Lower leg skin (tissue), 3 donors: ENCODE data around the gene PAOX.

Experiments used
- CTCF ChIP-seq, 3 donors: fragments of 450-650 bp; IDR thresholded peaks; one replicate each; pipeline ENCODE4 v1.5.1; 2016; ENCODE audit warnings: antibody characterized with exemption in 3 of 3, mild to moderate bottlenecking in 3 of 3, moderate library complexity in 2 of 3
- POLR2A ChIP-seq, 2 donors: fragments of 450-650 bp; IDR thresholded peaks; one replicate each; pipeline ENCODE4 v1.6.1; 2016 to 2017; ENCODE audit warnings: antibody characterized with exemption in 2 of 2, mild to moderate bottlenecking in 1 of 2, moderate library complexity in 1 of 2

DNA sequence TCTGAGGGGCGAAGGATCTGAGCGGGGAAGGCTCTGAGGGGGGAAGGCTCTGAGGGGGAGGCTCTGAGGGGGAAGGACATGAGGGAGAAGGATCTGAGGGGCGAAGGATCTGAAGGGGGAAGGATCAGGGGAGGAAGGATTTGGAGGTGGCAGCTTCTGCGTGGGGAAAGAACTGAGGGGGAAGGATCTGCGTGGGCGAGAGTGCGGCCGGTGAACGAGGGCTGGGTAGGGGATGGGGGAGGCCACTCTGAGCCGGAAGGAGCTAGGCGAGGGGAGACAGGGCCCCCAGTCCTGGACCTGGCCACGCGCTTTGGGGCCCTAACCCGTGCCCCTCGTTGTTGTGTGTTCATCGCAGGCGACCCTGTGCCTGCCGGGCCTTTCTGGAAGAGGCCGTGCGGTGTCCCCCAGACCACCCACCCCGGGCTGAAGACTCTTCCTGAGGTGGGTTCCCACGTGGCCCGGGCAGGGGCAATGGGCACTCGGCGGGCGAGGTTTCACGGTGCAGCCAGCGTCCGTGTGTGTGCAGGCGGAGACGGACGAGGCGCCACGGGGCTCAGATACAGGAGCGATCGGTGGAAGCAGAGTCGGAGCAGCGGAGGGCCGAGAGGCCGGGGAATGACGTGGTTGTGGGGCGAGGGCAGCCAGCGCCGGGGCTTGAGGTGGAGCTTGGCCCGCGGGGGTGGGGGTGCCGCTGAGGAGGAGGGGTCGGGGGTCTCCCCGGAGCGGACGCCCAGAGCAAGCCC is 44.4 kb upstream of the PAOX start:
- no peak for TF ChIP-seq CTCF (IDR thresholded peaks at IDR 0.05)
- no peak for TF ChIP-seq POLR2A (IDR thresholded peaks at IDR 0.05)
